ENCODE results near the gene OCRL. TPM values are rescaled to one million over a fixed set of nuclear protein-coding genes. Genes with fewer than 3 reads are reported as not detected.
"Not testable (repeated sequence)": the region's sequence is repeated elsewhere in the genome, so short reads cannot be mapped to it uniquely, and the experiment has no call there.

Gene OCRL
- total RNA-seq, 1 experiment from 2014 or later: 17.7 TPM

- H3K4me3 ChIP-seq: peak overlapping the region; percentile 94
- H3K4me1 ChIP-seq: no peaks in the 10 kb centered on the region
- no peaks in the 10 kb centered on the region for H3K36me3 ChIP-seq
- H3K27me3 ChIP-seq: no peaks in the 10 kb centered on the region
- H3K27ac ChIP-seq: no peak overlapping the region
- H3K9me3 ChIP-seq (replicated peaks): no peaks in the 10 kb centered on the region
- DNase-seq: no peak
Measured at GRCh38 chrX:129524250-129524850, 15.7 kb upstream of the OCRL start.

DNA sequence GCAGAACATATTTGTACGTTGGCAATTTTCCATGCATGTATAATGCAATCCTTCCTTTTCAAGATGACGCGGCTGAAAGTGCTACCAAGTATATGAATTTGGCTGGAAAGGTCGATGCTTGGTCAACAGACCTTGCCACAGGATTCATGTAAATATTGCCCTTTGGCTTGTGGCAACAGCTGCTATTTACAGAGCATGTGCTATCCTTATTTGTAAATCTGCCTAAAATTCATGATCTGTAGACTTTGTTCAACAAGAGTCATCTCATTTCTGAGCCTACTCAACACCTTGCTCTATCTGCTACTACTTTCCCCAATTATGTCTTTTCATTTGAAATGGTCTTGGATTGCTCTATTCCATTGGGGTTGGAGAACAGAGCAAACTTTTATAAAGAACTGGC, 14.9 kb upstream of the OCRL start:
- no peaks in the 10 kb centered on the region for H3K27me3 ChIP-seq
- no peak for DNase-seq

GRCh38 chrX:129525896-129526295, 14.2 kb upstream of the OCRL start:
- Histone ChIP-seq H3K36me3 (no peaks in the 10 kb centered on the region), H3K27me3 (no peaks in the 10 kb centered on the region), H3K4me3 (no peak overlapping the region), H3K9me3 (replicated peaks) (no peaks in the 10 kb centered on the region), H3K27ac (no peak overlapping the region), H3K4me1 (no peaks in the 10 kb centered on the region)
- no peak for DNase-seq

More for the DNA sequence above, 14.9 kb upstream of the OCRL start:
- no peak overlapping the region for H3K4me3 ChIP-seq
- H3K4me1 ChIP-seq: no peaks in the 10 kb centered on the region
- H3K27ac ChIP-seq: no peak overlapping the region
- H3K36me3 ChIP-seq: no peaks in the 10 kb centered on the region
- no peaks in the 10 kb centered on the region for H3K9me3 ChIP-seq (replicated peaks)

DNA sequence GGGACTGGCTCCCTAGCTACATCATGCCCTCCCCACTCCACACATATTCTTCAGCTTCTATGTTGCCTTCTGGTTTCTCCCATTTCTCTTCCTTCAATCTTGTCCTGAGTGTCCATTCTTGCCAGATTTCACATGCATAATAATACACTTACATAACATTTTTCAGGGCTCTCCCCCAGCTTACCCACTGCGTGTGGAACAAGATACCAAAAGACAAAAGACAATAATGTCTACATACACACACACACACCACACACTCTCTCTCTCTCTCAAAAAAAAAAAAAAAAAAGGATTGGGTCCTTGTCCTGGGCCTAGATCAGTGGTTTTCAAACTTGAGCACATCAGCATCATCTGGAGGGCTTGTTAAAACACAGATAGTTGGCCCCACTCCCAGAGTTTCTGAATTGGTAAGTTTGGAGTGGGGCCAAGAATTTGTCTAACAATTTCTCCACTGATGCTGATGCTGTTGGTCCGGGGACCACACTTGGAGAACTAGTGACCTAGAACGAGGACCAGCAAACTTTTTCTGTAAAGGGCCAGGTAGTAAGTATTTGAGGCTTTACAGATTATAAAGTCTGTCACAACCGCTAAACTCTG, 10.3 kb upstream of the OCRL start:
- Histone ChIP-seq H3K36me3 (no peaks in the 10 kb centered on the region), H3K27ac (no peak overlapping the region), H3K9me3 (replicated peaks) (no peaks in the 10 kb centered on the region), H3K4me3 (no peak overlapping the region), H3K4me1 (no peaks in the 10 kb centered on the region), H3K27me3 (no peaks in the 10 kb centered on the region)
- DNase-seq: peak; percentile 31 to 60

DNA sequence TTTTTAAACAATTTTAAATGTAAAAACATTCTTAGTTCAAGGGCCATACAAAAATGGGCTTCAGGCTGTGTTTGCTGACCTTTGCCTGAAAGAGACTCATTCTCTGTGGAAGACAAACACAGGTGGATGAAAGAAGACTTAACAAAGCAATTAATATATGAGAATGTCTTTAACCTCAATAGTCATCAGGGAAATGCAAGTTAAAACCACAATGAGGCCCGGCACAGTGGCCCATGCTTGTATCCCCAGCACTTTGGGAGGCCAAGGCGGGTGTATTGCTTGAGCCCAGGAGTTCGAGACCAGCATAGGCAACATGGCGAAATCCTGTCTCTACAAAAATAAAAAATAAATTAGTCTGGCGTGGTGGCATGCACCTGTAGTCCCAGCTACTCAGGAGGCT, 9.6 kb upstream of the OCRL start:
- peak in 1 of 2 experiments; percentile 1 for DNase-seq
- Histone ChIP-seq H3K4me1 (no peaks in the 10 kb centered on the region), H3K9me3 (replicated peaks) (no peaks in the 10 kb centered on the region), H3K4me3 (no peak overlapping the region), H3K27me3 (no peaks in the 10 kb centered on the region), H3K27ac (no peak overlapping the region), H3K36me3 (no peaks in the 10 kb centered on the region)

- no peaks in the 10 kb centered on the region for H3K27me3 ChIP-seq
- no peak overlapping the region for H3K27ac ChIP-seq
- no peak overlapping the region for H3K4me3 ChIP-seq
- H3K4me1 ChIP-seq: no peaks in the 10 kb centered on the region
- H3K9me3 ChIP-seq (replicated peaks): no peaks in the 10 kb centered on the region
- no peaks in the 10 kb centered on the region for H3K36me3 ChIP-seq
- no peak for DNase-seq
Measured at GRCh38 chrX:129531132-129531531, 8.9 kb upstream of the OCRL start.

GRCh38 chrX:129534816-129535578, 5.1 kb upstream of the OCRL start:
- H3K27ac ChIP-seq: no peak overlapping the region
- no peaks in the 10 kb centered on the region for H3K36me3 ChIP-seq
- H3K4me3 ChIP-seq: no peak overlapping the region
- H3K4me1 ChIP-seq: no peaks in the 10 kb centered on the region
- DNase-seq: no peak
- no peaks in the 10 kb centered on the region for H3K9me3 ChIP-seq (replicated peaks)
- no peaks in the 10 kb centered on the region for H3K27me3 ChIP-seq

DNA sequence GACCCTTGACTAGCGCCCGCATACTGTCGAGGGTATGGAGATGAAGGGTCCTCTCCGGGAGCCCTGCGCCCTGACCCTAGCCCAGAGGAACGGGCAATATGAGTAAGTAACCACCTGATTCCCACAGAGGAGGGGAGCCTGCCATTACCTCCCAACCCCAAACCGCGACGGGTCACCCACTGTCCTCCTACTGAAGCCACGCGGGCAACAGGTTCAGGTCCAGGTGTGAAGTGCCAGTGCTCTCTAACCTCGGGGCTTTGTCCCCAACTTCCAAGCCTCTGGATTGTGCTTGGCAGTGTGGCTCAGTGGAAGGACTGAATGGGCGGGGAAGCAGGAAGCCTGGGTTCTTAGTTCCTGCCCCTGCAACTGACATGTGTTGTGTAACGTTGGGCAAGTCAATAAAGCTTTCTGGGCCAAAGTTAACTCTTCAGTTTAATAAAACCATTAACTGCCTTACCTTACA, 694 bp downstream of the OCRL start:
- DNase-seq: peak; percentile 5 to 6
- H3K9me3 ChIP-seq (replicated peaks): no peaks in the 10 kb centered on the region
- no peak overlapping the region for H3K27ac ChIP-seq
- no peaks in the 10 kb centered on the region for H3K36me3 ChIP-seq
- H3K4me3 ChIP-seq: peak overlapping the region; percentile 81
- H3K4me1 ChIP-seq: no peaks in the 10 kb centered on the region
- H3K27me3 ChIP-seq: no peaks in the 10 kb centered on the region

DNA sequence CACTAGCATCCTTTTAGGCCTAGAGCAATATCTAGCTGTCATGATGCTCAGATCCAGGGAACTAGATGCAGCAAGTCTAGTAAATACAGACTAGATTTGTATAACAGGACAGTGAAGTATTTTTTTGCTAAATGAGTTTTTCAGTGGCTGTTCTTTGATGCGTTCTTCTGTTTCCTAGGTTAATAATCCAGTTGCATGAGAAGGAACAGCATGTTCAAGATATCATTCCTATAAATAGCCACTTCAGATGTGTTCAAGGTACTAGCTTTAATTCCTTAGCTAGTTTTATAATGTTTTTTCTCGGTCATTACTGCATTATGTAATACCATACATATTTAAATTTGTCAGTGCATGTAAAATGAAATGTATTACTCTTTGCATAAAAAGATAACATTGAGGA, 4.7 kb downstream of the OCRL start:
- Histone ChIP-seq H3K4me3 (no peak overlapping the region), H3K27ac (no peak overlapping the region), H3K27me3 (no peaks in the 10 kb centered on the region), H3K9me3 (replicated peaks) (no peaks in the 10 kb centered on the region), H3K4me1 (no peaks in the 10 kb centered on the region), H3K36me3 (no peaks in the 10 kb centered on the region; the same call in 1 of the 2 replicates)
- DNase-seq: no peak

DNA sequence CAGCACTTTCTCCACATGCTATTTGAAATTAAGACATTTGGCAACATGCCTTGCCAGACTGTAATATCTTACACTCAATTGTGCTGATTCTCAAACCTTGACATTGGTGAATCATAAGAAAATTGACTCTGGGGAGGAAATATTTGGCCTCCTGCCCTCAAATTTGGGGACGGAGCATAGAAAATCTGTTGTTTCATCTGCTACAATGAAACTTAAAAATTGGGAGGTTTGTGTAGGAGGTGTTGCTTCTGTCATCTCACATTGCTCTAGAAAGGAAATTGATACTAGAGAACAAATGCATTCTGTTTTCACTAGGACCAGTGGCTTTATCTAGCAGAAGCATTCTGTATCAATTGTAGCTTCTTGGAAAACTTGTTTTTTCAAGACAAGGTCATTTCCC, 5.3 kb downstream of the OCRL start:
- Histone ChIP-seq H3K27ac (no peak overlapping the region), H3K4me3 (no peak overlapping the region), H3K4me1 (no peaks in the 10 kb centered on the region), H3K27me3 (no peaks in the 10 kb centered on the region), H3K9me3 (replicated peaks) (no peaks in the 10 kb centered on the region), H3K36me3 (no peaks in the 10 kb centered on the region; the same call in 1 of the 2 replicates)
- no peak for DNase-seq

DNA sequence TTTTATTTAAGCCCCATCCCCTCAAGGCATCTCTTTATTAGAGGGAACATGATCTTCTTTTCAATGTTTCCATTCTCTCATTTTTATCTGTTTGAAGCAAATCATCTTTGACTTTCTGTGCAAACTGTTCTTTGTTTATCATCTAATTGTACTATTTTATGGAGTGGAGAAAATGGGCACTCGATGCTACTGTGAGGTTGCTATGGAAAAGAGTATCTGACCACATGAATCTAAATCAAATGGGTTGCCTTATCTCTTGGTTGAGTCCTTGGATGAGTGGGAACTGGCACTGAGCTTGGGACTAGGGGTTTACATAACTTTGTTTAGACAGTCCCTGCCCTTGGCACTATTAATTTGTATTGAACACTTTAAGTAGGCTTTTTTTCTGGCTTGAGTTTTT, 9.1 kb downstream of the OCRL start:
- no peak overlapping the region for H3K27ac ChIP-seq
- no peaks in the 10 kb centered on the region for H3K9me3 ChIP-seq (replicated peaks)
- no peaks in the 10 kb centered on the region for H3K4me1 ChIP-seq
- DNase-seq: no peak
- no peaks in the 10 kb centered on the region; the same call in 1 of the 2 replicates for H3K36me3 ChIP-seq
- H3K4me3 ChIP-seq: no peak overlapping the region
- H3K27me3 ChIP-seq: no peaks in the 10 kb centered on the region

DNA sequence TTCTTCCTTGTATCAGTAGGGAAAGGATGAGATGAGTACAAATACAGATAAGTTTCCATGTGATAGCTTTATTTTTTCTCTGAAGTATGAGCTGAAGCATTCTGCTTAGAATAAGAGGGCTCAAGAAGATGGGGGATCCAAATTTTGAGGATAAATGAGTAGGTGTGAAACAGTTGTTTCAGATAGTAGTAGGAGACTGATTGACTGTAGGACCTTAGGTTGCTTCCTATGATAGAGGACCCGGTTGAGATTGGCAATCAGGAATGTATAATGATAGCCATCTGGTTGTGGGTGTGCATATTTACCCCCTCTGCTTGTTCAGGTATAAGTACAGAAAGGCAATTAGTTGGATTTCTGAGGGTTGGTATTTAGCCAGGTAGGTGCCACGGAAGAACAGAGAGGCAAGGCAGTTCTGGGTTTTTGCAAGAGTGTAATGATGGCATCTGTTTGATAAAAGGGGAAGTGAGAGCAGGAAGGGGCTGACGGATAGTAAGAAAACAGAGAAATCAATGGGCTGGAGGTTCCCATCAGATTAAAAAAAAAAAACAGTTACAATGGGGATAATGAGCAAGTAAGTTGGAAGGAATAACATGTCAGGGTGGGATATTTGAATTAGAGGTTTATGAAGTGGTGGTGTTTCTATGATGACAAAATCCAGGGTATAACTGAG, 13.7 kb downstream of the OCRL start:
- no peak for DNase-seq

GRCh38 chrX:129554816-129555215, 14.8 kb downstream of the OCRL start:
- not testable (repeated sequence) for DNase-seq; H3K27ac ChIP-seq; H3K27me3 ChIP-seq; H3K4me1 ChIP-seq; H3K36me3 ChIP-seq; H3K4me3 ChIP-seq; H3K9me3 ChIP-seq (replicated peaks)

More for the DNA sequence above, 13.7 kb downstream of the OCRL start:
- no peaks in the 10 kb centered on the region for H3K4me1 ChIP-seq
- H3K4me3 ChIP-seq: no peak overlapping the region
- no peaks in the 10 kb centered on the region for H3K9me3 ChIP-seq (replicated peaks)
- H3K27me3 ChIP-seq: no peaks in the 10 kb centered on the region
- no peak overlapping the region for H3K27ac ChIP-seq
- H3K36me3 ChIP-seq: no peaks in the 10 kb centered on the region; the same call in 1 of the 2 replicates

DNA sequence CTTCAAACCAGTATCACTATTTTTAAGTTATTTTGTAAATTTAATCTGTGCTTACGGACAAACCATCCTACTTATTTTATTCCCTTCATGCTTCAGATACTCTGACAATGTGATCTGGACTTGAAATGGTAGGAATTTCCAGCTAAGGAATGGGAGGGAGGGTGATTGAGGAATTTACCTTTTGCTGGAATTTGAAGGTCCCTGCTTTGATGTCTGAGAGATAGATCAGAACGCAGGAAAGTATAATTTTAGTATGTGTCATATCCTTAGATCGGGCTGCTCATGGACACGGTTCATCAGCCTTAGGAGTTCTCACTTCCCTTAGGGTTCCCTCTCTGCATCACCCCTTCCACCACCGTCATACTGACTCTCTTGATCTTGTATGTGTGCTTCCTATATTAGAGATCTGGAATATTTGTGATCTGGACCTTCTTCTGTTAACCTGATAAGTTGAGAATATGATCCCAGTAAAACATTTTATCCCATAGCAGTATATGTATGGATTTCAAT, 16.8 kb downstream of the OCRL start:
- H3K4me1 ChIP-seq: no peaks in the 10 kb centered on the region
- H3K4me3 ChIP-seq: no peak overlapping the region
- no peak for DNase-seq
- no peaks in the 10 kb centered on the region for H3K36me3 ChIP-seq
- no peaks in the 10 kb centered on the region for H3K27me3 ChIP-seq
- no peak overlapping the region for H3K27ac ChIP-seq
- no peaks in the 10 kb centered on the region for H3K9me3 ChIP-seq (replicated peaks)

Measured in SJCRH30 (cell line).